Measurements from ENCODE around the gene PCDH19. TPM values are rescaled to one million over a fixed set of nuclear protein-coding genes. Genes with fewer than 3 reads are reported as not detected.

Gene PCDH19
- total RNA-seq, 1 experiment from 2014 or later, result 1.2 TPM

- Mint-ChIP-seq H3K36me3 (ENCODE audit: insufficient read depth in 1 of 3, low read depth in 3 of 3) (no peaks in the 10 kb centered on the region), H3K27ac (no peak overlapping the region), H3K9me3 (no peaks in the 10 kb centered on the region), H3K4me3 (no peak overlapping the region), H3K4me1 (peaks cover 8 to 10% of the 10 kb centered on the region in 2 experiments), H3K27me3 (ENCODE audit: low read depth) (peaks cover 3% of the 10 kb centered on the region; the same call in 1 of the 2 replicates)
- no peaks in the 10 kb centered on the region for H3K23me2 ChIP-seq (ENCODE audit: insufficient read length, low read depth, low read length, poor library complexity, severe bottlenecking)
- no peak overlapping the region for H3K56ac ChIP-seq (ENCODE audit: insufficient read length, low read depth, low read length)
- no peak overlapping the region for H3K27ac ChIP-seq (ENCODE audit: insufficient read length, low read depth, low read length)
- no peaks in the 10 kb centered on the region for H3K27me3 ChIP-seq (ENCODE audit: insufficient read depth, low read length)
- no peak overlapping the region for H3K18ac ChIP-seq (ENCODE audit: insufficient read length, low read depth, low read length)
- no peak overlapping the region for H2BK12ac ChIP-seq (ENCODE audit: insufficient read length, low read depth, low read length)
- H3K14ac ChIP-seq (ENCODE audit: insufficient read depth, low read length), result no peak overlapping the region
- H3K23ac ChIP-seq (ENCODE audit: insufficient read length, low read depth, low read length), result no peak overlapping the region
- H3K4ac ChIP-seq (ENCODE audit: low read depth, low read length), result no peak overlapping the region
- no peaks in the 10 kb centered on the region; the same call in 1 of the 2 replicates for H3K4me1 ChIP-seq (ENCODE audit: insufficient read depth, low read length)
- H3K79me2 ChIP-seq (ENCODE audit: insufficient read depth, low read length), result no peaks in the 10 kb centered on the region
- WGBS (ENCODE audit: extremely low coverage, insufficient read length, low lambda C conversion rate), result no CpG with 5 or more reads among the region's 1 CpG
- H2BK5ac ChIP-seq (ENCODE audit: insufficient read length, low read length), result no peak overlapping the region
- DNase-seq, result no peak
- H3K9me3 ChIP-seq (ENCODE audit: control insufficient read depth, low read depth, low read length), result no peaks in the 10 kb centered on the region
- H2BK15ac ChIP-seq (ENCODE audit: low read depth, low read length), result no peak overlapping the region
- H4K8ac ChIP-seq (replicated peaks; ENCODE audit: insufficient read length, low read depth, low read length), result no peak overlapping the region
- H3T11ph ChIP-seq (ENCODE audit: low read length), result no peak overlapping the region
- no peak overlapping the region for H3K9ac ChIP-seq (ENCODE audit: extremely low read depth, insufficient read length, low read length)
- H4K91ac ChIP-seq (ENCODE audit: insufficient read length, low read depth, low read length), result no peak overlapping the region
- H2BK20ac ChIP-seq (ENCODE audit: low read depth, low read length, poor library complexity, severe bottlenecking), result no peak overlapping the region
- H4K5ac ChIP-seq (ENCODE audit: insufficient read length, low read depth, low read length), result no peak overlapping the region
- no peaks in the 10 kb centered on the region for H4K20me1 ChIP-seq (ENCODE audit: control insufficient read depth, insufficient read depth, insufficient read length)
- no peak overlapping the region for H2BK120ac ChIP-seq (ENCODE audit: low read depth, low read length, poor library complexity, severe bottlenecking)
- no peak overlapping the region for H2AK5ac ChIP-seq (ENCODE audit: insufficient read length, low read length)
- H3K79me1 ChIP-seq (ENCODE audit: insufficient read depth, low read depth, low read length, poor library complexity, severe bottlenecking), result no peaks in the 10 kb centered on the region
- no peak overlapping the region for H3K4me2 ChIP-seq (ENCODE audit: insufficient read depth, insufficient read length, low read length)
- H2AFZ ChIP-seq (ENCODE audit: low read length), result no peak overlapping the region
- TF ChIP-seq CTCF (conservative IDR thresholded peaks at IDR 0.05), result no peak
Observed at GRCh38 chrX:100297728-100298127, 112.3 kb downstream of the PCDH19 start.
